Measurements from ENCODE around the gene PTGIR.

DNA sequence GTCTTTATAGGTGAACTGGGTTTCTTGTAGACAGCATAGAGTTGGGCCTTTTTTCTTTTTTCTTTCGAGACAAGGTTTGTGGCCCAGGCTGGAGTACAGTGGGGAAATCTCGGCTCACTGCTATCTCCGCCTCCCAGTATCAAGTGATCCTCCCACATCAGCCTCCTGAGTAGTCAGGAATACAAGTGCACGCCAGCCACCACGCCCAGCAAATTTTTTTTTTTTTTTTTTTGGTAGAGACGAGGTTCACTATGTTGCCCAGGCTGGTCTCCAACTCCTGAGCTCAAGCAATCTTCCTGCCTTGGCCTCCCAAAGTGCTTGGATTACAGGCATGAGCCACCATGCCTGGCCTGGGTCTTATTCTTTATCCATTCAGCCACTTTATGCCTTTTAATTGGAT lies 28.9 kb downstream of the PTGIR start:
- TF ChIP-seq POLR2AphosphoS5 (IDR thresholded peaks at IDR 0.05; ENCODE audit: borderline replicate concordance, low read depth, low read length) = no peak
- no peak for TF ChIP-seq EZH2 (IDR thresholded peaks at IDR 0.05)
- TF ChIP-seq FOXP2 (optimal IDR thresholded peaks at IDR 0.05; ENCODE audit: control extremely low read depth, extremely low read length, insufficient read depth) = no peak

Data from SK-N-MC (cell line).